ENCODE results near the gene GDE1.

The GDE1 gene

DNA sequence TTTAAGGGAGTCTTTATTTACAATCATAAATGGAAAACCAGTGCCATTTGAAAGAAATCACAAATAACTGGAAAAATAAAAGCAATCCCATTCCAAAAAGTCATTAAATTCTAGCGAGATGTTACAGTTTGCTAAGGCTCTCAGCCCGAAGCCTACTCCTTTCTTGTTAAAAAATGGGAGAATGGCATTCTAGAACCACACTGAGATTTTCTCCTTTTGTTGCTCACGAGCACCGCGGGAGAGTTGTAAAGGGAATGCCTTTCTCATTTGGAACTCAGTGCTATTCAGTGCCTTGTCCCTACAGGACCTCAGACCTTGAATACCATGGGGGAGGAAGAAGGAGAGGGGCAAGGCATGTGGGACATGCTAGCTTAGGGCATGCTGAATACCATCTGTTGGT lies 36.3 kb downstream of the GDE1 start:
- DNase-seq: no peak

DNA sequence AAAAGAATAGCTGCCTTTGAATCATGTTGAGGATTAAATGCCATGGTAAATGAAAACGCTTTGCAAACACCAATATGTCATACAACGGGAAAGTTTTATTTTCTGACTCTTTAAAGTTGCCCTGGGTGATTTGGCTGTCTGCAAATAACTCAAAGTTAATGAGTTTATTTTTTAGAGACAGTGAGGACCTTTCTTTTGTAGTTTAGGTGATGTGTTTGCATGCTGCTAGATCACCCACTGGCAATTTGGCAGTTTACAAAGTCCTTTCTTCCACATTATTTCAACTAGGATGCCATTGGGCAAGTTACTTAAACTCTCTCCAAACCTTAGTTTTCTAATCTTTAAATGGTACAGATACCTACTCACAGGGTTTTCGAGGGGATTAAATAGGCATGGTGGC lies 37.8 kb downstream of the GDE1 start:
- DNase-seq: no peak

DNA sequence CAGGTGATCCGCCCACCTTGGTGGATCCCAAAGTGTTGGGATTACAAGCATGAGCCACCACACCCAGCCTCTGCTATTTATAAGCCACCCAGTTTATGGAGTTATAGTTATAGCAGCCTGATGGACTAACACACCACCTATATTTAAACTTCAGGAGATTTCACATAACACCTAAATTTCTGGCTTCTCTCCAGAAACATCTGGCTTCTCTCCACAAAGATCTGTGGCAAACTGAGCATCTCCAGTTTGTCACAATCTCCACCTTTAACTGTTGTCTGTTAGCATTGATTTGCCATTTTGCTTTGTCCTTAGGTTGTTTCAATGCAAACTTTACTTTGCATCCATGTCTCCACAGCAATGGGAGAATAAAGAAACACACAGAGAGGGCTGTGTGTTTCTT lies 39.6 kb downstream of the GDE1 start:
- no peak for DNase-seq

DNA sequence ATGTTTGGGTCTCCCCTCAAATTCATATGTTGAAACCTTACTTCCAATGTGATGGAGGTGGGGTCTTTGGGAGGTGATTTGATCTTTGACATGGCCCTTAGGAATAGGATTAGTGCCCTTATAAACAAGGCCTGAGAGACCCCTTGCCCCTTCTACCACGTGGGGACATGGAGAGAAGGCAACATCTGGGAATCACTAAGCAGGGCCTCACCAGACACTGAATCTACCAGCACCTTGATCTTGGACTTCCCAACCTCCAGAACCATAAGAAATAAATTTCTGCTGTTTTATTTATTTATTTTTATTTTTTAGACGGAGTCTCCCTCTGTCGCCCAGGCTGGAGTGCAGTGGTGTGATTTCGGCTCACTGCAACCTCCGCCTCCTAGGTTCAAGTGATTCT lies 40.1 kb downstream of the GDE1 start:
- DNase-seq: no peak

DNA sequence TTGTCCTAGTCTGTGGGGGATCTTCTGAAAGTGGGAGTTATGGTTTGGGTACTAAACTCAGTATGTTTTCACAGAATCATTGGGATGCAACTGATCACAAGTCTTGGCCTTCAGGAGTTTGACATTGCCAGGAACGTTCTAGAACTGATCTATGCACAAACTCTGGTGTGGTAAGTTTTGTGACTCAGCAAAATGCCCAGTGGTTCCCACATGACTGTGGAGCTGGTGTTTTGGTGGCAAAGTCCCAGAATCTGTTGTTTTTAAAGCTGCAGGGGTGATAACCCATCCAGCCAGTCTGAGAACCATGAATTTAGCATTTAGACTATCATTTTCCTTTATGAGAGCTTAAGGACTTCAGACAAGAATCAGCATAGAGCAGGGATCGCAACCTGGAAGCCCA lies 40.6 kb downstream of the GDE1 start:
- DNase-seq: no peak

DNA sequence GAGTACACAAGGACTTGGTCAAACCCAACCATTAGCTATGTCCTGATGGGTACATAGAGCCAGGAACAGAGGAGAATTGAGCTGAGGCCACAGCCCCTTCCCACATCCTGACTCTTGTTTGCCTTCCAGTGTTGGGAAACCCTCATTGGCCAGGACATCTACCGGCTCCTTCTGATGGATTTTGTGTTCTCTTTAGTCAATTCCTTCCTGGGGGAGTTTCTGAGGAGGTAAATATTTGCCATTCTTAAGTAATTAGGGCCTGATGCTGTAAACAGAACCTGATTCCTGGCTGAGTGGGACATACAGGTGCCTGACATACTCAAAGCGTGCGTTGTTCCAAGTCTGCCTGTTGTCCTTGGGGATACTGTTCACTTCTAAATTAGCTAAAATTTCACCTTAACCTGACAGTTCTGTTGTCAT lies 42.6 kb downstream of the GDE1 start:
- no peak for DNase-seq

DNA sequence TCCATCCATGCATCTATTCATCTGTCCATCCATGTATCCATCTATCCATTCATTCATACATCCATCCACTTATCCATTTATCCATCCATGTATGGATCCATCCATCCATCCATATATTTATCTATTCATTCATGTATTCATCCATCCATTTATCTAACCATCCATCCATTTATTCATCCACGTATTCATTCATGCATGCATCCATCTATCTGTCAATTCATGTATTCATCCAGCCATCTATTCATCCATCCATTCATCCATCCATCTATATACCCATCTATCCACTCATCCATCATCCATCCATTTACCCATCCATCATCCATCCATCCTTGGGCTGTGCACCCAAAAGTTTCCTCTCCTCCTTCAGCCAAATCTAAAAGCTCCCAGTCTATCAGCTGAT lies 43.4 kb downstream of the GDE1 start:
- DNase-seq: no peak

DNA sequence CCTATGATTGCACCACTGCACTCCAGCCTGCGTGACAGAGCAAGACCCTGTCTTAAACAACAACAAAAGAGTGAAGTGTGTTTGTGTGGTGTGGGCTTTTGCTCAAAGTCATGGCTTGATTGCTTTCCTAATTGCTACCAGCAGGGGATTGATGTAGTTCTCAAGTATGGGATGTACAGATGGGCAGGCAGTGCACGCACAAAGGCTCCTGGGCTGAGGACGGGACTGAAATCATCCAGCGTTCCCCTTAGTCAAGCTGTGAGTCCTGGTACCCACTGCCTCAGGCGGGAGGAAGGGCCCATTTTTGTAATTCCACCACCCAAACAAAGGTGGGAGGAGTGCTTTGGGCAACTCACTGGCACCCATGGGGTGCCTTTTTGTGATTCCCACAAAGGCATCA lies 47.3 kb downstream of the GDE1 start:
- no peak for DNase-seq

DNA sequence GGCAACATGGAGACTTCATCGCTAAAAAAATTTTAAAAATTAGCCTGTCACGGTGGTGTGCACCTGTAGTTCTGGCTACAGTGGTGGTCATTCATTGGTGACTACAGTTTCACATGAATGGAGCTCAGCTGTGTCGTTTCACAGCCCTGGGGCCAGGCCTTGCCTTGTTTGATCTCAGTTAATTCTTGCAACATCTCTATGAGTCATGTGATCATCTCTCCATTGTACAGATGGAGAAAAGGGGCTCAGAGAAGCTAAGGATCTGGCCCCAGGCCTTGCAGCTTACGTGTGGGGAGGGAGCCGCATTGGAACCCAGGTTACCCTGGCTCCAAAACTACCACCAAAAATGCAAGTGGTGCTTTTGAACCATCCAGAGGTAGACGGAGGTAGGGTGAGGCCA lies 49.4 kb downstream of the GDE1 start:
- DNase-seq: no peak

DNA sequence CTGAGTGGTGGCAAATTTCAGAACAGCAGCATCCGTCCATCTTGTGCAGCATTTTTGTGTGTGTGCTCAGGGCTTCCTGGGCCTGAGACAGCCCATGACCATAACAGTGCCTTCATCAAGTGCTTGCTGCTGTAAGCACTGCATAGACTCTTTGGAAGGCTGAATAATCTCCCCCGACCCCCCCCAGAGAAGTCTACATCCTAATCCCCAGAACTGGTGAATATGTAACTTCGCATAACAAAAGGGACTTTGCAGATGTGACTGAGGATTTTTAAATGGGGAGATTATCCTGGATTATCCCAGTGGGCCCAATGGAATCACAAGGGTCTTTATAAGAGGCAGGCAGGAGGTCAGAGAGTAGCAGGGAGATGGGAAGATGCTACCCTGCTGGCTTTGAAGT lies 53.6 kb downstream of the GDE1 start:
- DNase-seq: no peak

DNA sequence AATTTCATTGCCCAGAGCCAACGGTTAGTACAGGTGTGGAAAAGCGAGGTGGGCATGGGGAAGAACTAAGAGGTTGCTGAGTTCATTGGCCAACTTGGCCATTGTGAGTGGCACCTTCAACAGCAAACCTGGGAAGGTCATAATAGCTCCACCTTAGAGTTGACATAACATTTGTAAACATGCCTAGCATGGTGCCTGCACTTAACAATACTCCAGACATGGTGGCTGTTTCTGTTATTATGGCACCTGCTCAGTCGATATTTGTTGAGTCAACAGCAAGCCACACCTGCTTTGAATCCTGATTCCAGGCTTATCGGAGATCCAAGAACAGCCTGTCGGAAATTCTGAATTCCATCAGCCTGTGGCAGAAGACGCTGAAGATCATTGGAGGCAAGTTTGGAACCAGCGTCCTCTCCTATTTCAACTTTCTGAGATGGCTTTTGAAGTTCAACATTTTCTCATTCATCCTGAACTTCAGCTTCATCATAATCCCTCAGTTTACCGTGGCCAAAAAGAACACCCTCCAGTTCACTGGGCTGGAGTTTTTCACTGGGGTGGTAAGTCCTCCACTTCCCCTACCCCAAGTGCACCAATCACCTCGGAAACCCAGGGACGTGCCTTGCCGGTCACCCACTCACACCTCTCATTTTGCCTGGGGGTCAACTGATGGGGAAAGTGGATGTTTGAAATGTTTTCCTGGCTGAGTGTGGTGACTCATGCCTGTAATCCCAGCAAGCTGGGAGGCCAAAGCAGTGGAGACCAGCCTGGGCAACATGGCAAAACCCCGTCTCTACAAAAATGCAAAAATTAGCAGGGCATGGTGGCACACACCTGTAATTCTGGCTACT lies 58.2 kb downstream of the GDE1 start:
- no peak for DNase-seq

DNA sequence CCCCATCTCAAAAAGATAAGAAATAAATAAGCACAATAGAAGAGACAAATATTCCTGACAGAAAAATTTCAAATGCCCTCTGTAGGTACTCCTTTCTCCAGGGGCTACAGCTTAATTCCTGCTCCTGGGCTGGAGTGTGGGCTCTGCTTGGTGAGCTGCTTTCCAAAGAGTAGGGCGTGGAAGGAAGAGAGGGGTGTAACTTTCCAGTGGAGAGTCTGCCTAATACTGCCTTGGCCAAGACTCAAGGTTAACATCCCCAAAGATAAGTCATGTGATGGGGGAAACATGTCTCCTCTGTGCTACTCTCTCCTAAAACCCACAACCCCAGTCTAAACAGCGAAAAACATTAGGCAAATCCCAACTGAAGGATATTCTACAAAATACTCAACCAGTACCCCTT lies 61.5 kb downstream of the GDE1 start:
- no peak for DNase-seq

DNA sequence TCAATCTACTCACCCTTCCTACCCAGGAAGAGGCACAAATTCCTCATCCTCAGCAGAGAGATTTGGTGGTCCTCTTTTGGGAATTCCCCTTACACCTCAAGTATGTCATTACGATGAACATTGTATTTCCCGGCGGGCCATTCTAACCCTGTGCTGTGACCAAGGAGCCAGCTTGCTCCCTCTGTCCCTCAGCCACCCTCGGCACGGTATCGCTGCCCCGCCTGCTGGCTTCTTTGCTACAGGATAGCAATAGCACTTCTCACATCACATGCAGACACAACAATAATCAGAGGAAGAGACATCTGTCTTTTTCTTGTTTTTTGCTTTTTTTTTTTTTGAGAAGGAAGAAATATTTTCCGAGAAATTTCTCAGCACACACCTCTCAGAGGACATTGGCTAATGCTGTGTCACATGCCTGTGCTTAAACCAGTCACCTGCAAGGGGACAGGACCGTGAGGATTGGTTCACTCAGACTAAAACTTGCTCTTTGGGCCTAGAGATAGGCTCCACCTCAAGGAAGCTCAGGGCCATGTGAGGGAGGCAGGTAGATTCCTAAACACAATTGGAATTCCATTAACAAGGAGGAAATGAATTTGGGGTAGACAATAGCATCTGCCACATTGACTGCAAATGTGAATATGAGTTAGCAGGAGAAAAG lies 63.0 kb downstream of the GDE1 start:
- no peak for DNase-seq

Data from SW 1271 (cell line).